Stimulated activated naive CD4-positive, alpha-beta T cell treated with Interleukin-2 at 50 U/mL for 16 hours (primary cell): ENCODE measurements around the gene TSPY9.
"Not testable (repeated sequence)": the region's sequence is repeated elsewhere in the genome, so short reads cannot be mapped to it uniquely, and the experiment has no call there.

Experiments
- DNase-seq: peaks from one replicate; lab custom pipeline; 2025; lab: John Stamatoyannopoulos, UW

Gene TSPY9

GRCh38 chrY:9486967-9487366 lies at the start of gene TSPY9:
TSPY9 (plus strand) TSS chrY:9487267; CDS start chrY:9487313, 46 bp downstream.
- DNase-seq = not testable (repeated sequence)

- DNase-seq = not testable (repeated sequence)
These were observed 20.4 kb upstream of the TSPY9 start, which contains the start of gene TSPY1 for GRCh38 chrY:9466655-9467054. TSPY1 (plus strand) TSS chrY:9466955; CDS start chrY:9467001, 46 bp downstream.

GRCh38 chrY:9504396-9504795 lies 17.3 kb downstream of the TSPY9 start:
- DNase-seq = not testable (repeated sequence)

- DNase-seq = not testable (repeated sequence)
These were observed 29.2 kb downstream of the TSPY9 start for GRCh38 chrY:9516287-9516686.

GRCh38 chrY:9527580-9527979 lies 40.5 kb downstream of the TSPY9 start, which contains the start of gene TSPY10:
TSPY10 (plus strand) TSS chrY:9527880; CDS start chrY:9527926, 46 bp downstream.
- DNase-seq = not testable (repeated sequence)
